ENCODE data around the gene TASP1.

The TASP1 gene

GRCh38 chr20:13478366-13478765 is 160.4 kb downstream of the TASP1 start:
- no peak for FAIRE-seq
- TF ChIP-seq CTCF (IDR thresholded peaks at IDR 0.05; ENCODE audit: insufficient read depth, missing control alignments) = no peak
- DNase-seq (ENCODE audit: insufficient read length, low spot score) = no peak

- DNase-seq (ENCODE audit: insufficient read length, low spot score) (no peak), FAIRE-seq (no peak)
- no peak for TF ChIP-seq CTCF (IDR thresholded peaks at IDR 0.05; ENCODE audit: insufficient read depth, missing control alignments)
Measured at GRCh38 chr20:13474467-13474866, 164.3 kb downstream of the TASP1 start.

GRCh38 chr20:13469262-13469661 is 169.5 kb downstream of the TASP1 start:
- no peak for FAIRE-seq
- no peak for TF ChIP-seq CTCF (IDR thresholded peaks at IDR 0.05; ENCODE audit: insufficient read depth, missing control alignments)
- DNase-seq (ENCODE audit: insufficient read length, low spot score) = no peak

- no peak for TF ChIP-seq CTCF (IDR thresholded peaks at IDR 0.05; ENCODE audit: insufficient read depth, missing control alignments)
- DNase-seq (ENCODE audit: insufficient read length, low spot score) (no peak), FAIRE-seq (no peak)
Measured at GRCh38 chr20:13468166-13468565, 170.6 kb downstream of the TASP1 start.

GRCh38 chr20:13464702-13465101 is 174.0 kb downstream of the TASP1 start:
- TF ChIP-seq CTCF (IDR thresholded peaks at IDR 0.05; ENCODE audit: insufficient read depth, missing control alignments) = no peak
- FAIRE-seq (no peak), DNase-seq (ENCODE audit: insufficient read length, low spot score) (no peak)

- FAIRE-seq = no peak
- no peak for TF ChIP-seq CTCF (IDR thresholded peaks at IDR 0.05; ENCODE audit: insufficient read depth, missing control alignments)
- DNase-seq (ENCODE audit: insufficient read length, low spot score) = no peak
Measured at GRCh38 chr20:13461849-13462458, 176.8 kb downstream of the TASP1 start.

- FAIRE-seq = no peak
- TF ChIP-seq CTCF (IDR thresholded peaks at IDR 0.05; ENCODE audit: insufficient read depth, missing control alignments) = peak; percentile 57
- no peak for DNase-seq (ENCODE audit: insufficient read length, low spot score)
Measured at GRCh38 chr20:13458860-13459451, 179.8 kb downstream of the TASP1 start.

Measured in D721Med (cell line).